Stimulated activated naive CD8-positive, alpha-beta T cell treated with anti-CD3 and anti-CD28 coated beads, Interleukin-15, Interleukin-2, amounts not matched to agents 100 U/mL and 50 U/mL, for 24 hours (primary cell): ENCODE data around the gene LRRC53.

Experiments
- ATAC-seq: fragments of 150-1000 bp; cut with Tn5 transposase; one replicate; pipeline ENCODE4 v1.10.0; 2021
- DNase-seq: peaks from one replicate; pipeline ENCODE4 v3.0.0; 2021

The LRRC53 gene

DNA sequence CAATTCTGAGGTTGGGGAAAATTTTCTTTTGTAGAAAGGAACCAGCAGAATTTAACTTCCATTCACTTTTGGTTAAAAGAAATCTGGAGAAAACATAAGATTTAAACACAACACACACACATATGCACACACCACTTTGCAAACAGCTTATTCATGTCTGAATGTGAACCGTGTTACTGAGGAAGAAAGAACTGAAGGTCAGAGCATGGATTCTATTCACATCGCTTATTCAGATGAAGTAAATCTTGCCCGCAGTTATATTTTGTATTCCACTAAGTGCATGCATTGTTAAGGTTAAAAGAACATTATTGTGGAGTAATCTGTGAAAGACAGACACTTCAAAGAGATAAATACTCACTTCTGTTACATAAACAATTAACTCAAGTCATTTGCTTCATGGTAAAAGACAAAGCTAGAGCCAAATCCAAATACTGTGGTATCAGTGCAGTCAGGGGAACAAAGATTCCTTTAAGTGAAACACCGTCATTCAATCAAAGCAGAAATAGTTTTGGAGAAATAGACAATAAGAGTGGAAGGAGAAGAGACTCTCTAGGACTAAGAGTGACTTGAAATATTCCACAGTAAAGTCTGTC is 82.0 kb downstream of the LRRC53 start:
- DNase-seq (no peak), ATAC-seq (no peak)

DNA sequence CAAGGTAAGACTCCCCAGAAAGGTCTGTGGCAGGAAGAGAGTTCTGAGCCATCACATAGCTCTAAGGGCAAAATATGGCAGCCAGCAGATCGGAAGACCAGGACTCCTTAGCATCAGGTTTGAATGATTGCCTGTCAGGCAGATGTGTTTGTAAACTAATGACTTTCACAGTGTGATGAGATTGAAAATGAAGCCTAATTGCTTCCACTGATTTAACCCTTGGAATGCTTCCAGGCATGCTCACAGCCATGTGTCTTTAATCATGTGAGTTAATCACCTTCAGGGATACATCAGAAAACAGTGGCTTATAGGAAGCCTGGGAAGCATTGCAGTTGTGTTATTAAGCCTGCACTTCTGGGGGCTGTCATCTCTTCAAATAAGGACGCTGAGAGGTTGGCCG is 82.8 kb downstream of the LRRC53 start:
- no peak for ATAC-seq
- DNase-seq: no peak

DNA sequence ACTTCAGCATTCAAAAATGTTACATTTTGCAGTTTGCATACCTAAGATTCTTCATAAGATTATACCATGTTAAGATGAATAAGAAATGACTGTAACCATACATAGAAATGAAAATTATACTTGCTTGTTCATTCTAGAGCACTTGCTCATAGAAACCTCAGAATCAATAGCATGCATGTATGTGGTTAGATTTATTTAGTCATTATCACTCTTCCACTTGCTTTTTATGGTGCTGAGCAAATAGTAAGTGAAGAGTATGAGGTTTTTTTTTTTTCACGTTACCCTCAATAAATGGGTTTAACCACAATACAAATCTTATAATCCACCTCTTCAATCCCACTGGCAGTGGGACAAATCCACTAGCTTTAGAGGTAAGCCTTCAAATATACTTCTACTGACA is 84.7 kb downstream of the LRRC53 start:
- no peak for DNase-seq
- ATAC-seq: no peak

DNA sequence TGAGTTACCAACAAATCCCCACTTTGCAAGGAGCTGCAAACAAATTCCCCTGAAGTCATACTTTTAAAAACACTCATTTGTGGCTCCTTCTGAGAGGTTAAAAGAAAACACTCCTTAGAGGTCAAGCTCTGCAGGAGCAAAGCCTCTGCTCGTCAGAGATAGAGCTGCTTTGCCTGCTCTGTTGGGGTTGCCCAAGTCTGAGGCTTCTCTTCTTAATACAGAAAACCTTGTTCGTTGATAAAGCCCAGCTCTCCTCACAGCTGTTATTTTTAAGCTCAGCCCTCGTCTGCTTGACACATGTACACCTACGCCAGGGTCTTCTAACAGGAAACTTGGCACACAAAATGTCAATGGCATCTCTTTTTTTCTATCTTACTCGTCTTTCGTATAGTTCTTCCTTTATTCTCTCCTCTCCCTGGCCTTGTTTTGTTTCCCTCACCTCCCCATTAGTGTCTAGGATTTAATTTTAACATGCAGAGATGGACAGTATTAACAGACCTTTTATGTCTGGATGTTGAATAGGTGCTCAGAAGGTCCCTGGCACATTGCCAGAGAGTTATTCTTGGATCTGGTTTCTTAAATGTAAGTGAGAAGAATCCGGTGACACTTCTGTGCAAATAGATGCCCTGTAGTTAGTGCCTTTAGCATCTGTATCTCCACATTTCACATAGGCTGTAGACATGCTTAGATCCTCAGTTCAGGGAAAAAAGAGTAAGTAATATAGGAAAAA is 86.0 kb downstream of the LRRC53 start:
- no peak for DNase-seq
- no peak for ATAC-seq

DNA sequence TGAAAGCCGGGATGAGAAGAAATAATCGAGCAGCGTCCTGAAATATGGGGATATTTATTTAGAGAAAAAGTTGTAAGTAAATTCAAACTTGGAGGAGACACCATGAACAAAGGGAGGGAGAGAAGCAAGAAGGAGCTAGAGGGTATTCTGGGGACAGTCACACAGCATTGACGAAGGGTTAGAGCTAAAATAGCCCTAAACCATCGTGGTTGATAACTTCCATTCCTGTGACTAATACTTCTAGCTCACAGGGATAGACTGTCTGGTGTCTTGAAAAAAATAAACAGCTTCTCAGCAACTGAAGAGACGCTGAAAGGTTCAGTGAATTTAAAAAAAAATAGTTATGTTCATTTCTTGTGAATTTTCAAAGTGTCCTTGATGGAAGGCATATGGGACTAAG is 86.7 kb downstream of the LRRC53 start:
- ATAC-seq: no peak
- DNase-seq: no peak

DNA sequence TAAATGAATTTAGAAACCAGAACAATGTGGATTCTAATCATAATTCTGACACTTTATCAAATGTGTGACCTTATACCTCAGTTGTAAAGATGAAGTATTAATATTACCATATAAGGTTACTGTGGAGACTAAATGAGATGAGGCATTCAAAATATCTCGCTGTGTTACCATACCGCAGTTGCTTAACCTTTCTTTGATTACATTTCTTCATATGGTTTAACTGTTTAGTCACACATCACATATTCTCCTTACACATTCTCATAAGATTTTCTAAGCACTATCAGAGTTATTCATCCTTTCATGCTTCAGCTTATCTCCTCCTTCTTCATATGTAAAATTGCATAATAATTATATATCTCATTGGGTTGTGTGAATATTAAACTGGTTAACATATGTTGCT is 88.9 kb downstream of the LRRC53 start:
- no peak for ATAC-seq
- no peak for DNase-seq

DNA sequence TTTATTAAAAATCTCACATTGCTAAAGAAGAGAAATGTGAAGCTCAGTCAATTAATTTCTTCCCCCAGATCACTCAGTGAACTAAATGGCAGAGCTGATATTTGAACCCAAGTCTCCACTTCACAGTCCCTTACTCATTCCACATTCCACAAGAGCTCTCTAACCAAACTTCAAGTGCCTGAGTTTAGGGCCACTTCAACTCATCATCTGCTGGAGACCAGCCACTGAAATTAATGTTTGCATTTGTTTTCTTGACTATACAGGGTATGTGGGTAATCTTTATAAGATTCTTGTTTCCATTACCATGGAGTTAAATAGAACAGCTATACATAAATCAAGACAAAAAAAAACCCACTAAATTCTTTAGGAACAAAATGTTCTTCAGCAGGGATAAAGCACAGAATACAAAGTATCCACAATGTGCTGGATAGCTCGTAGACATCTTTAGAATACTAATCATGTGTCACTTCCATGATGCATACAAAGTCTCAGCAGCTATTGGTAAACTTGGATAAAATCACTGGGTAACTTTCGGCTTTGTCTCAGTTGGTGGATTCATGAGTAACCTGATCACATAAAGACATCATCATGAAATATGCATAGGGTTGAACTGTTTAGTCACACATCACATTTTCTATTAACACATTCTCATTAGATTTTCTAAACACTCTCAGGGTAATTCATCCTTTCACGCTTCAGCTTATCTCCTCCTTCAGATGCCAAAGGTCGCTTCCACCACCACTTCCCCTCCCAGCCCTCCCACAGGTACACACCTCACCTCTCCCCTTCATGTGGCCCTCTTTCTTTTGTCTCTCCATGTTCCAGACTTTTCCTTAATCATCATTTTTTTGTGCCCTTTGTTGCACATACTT is 89.8 kb downstream of the LRRC53 start:
- no peak for DNase-seq
- ATAC-seq: no peak

DNA sequence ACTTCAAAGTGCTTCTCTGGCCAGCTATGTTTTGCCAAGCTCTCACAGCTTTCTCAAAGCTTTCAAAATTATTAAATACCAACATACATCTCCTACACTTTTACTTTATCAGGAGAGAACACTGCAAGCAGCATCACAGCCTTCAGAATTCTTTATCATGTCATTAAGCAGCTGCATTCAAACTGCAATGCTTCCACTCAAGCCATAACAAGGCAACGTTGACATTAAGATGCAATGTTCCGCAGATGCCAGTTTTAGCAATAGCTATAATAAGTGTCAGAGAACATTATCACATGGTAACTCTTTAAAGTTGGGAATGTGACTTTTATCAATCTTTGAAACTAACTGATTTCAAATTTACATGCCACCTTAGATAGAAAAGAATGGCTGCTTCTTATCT is 91.9 kb downstream of the LRRC53 start:
- ATAC-seq (no peak), DNase-seq (no peak)
